ENCODE data around the gene CNNM2.

Gene CNNM2

GRCh38 chr10:103110407-103110806 is 192.3 kb downstream of the CNNM2 start:
- no peak for TF ChIP-seq CTCF (conservative IDR thresholded peaks at IDR 0.05; ENCODE audit: low read depth, low read length)
- H3K4me3 ChIP-seq (ENCODE audit: low read length), result no peak overlapping the region
- no peak for DNase-seq (ENCODE audit: low read depth)

GRCh38 chr10:103111031-103111917 is 193.2 kb downstream of the CNNM2 start:
- no peak for DNase-seq (ENCODE audit: low read depth)
- no peak for TF ChIP-seq CTCF (conservative IDR thresholded peaks at IDR 0.05; ENCODE audit: low read depth, low read length)
- no peak overlapping the region for H3K4me3 ChIP-seq (ENCODE audit: low read length)

- DNase-seq (ENCODE audit: low read depth), result no peak
- TF ChIP-seq CTCF (conservative IDR thresholded peaks at IDR 0.05; ENCODE audit: low read depth, low read length), result no peak
- H3K4me3 ChIP-seq (ENCODE audit: low read length), result no peak overlapping the region
These were observed 194.1 kb downstream of the CNNM2 start for GRCh38 chr10:103111918-103112877.

GRCh38 chr10:103114876-103115275 is 196.8 kb downstream of the CNNM2 start:
- DNase-seq (ENCODE audit: low read depth), result no peak
- H3K4me3 ChIP-seq (ENCODE audit: low read length), result no peak overlapping the region
- TF ChIP-seq CTCF (conservative IDR thresholded peaks at IDR 0.05; ENCODE audit: low read depth, low read length), result no peak

GRCh38 chr10:103117247-103117646 is 199.2 kb downstream of the CNNM2 start:
- TF ChIP-seq CTCF (conservative IDR thresholded peaks at IDR 0.05; ENCODE audit: low read depth, low read length), result no peak
- no peak overlapping the region for H3K4me3 ChIP-seq (ENCODE audit: low read length)
- DNase-seq (ENCODE audit: low read depth), result no peak

GRCh38 chr10:103120546-103120945 is 202.5 kb downstream of the CNNM2 start:
- no peak overlapping the region for H3K4me3 ChIP-seq (ENCODE audit: low read length)
- TF ChIP-seq CTCF (conservative IDR thresholded peaks at IDR 0.05; ENCODE audit: low read depth, low read length), result no peak
- no peak for DNase-seq (ENCODE audit: low read depth)
